HepG2 (cell line): Measurements from ENCODE around the gene SPRN. TPM values are rescaled to one million over a fixed set of nuclear protein-coding genes. Genes with fewer than 3 reads are reported as not detected.

Experiments
- ATAC-seq: fragments of 200-7000 bp; cut with Tn5 transposase; 3 replicates; pipeline ENCODE4 v1.9.1; 2020; ENCODE audit warnings: mild to moderate bottlenecking, moderate library complexity
- BruUV-seq: library from RNA; stranded (reverse); fragments of 400-500 nt; replicated peaks from 2 replicates; lab custom pipeline; 2021; lab: Mats Ljungman, UMichigan
- CTCF ChIA-PET: fragments of 300-600 bp; formaldehyde crosslinking; extraction: SDS; loops from one replicate; lab custom pipeline; 2021; ENCODE audit warnings: low total read pairs, inconsistent platforms, low intra/inter-chr PET ratio; lab: Yijun Ruan, JAX
- POLR2A ChIA-PET: fragments of 350-600 bp; sonication (Branson Sonifier 250); formaldehyde crosslinking; loops from one replicate; lab custom pipeline; 2020; ENCODE audit warnings: antibody characterized with exemption, inconsistent platforms; lab: Yijun Ruan, JAX
- DNase-seq: peaks from one replicate; pipeline ENCODE4 v3.0.0-alpha.2; 2015; ENCODE audit warnings: low spot score
- FAIRE-seq: peaks from 3 replicates; lab custom pipeline; 2011; peaks lifted over from hg19 to GRCh38; lab: Jason Lieb, UNC
- H2AFZ ChIP-seq: one replicate; pipeline ENCODE4 v1.6.1; 2011; ENCODE audit warnings: low read length, inconsistent platforms
- H3K27ac ChIP-seq: fragments of 300-600 bp; 3 replicates; pipeline ENCODE4 v1.8.0; 2011; ENCODE audit warnings: mixed run types, mild to moderate bottlenecking, mixed read lengths, low read length, inconsistent platforms; ENCODE audit not compliant: insufficient read depth; ENCODE audit errors: extremely low read length
- H3K27me3 ChIP-seq, 2 experiments: fragments of 200-600 bp in 1 of 2; 2 replicates in 1 of 2; 3 replicates in 1 of 2; pipeline versions ENCODE4 v1.6.0 to v1.8.0; 2011; ENCODE audit warnings: low read length in 2 of 2, mild to moderate bottlenecking in 2 of 2, moderate library complexity in 2 of 2, inconsistent platforms in 1 of 2; ENCODE audit not compliant: insufficient read depth in 2 of 2, control insufficient read depth in 1 of 2
- H3K36me3 ChIP-seq, 2 experiments: fragments of 200-600 bp in 1 of 2; replicated peaks in 1 of 2; 2 replicates in 1 of 2; 3 replicates in 1 of 2; pipeline versions ENCODE4 v1.5.1 to v1.8.0; 2011; ENCODE audit warnings: low read length in 2 of 2, inconsistent platforms in 1 of 2; ENCODE audit not compliant: insufficient read depth in 2 of 2, control insufficient read depth in 1 of 2
- H3K4me1 ChIP-seq: 2 replicates; pipeline ENCODE4 v1.5.1; 2012; ENCODE audit warnings: low read length, inconsistent platforms; ENCODE audit not compliant: insufficient read depth
- H3K4me2 ChIP-seq: 2 replicates; pipeline ENCODE4 v1.6.0; 2011; ENCODE audit warnings: low read depth, low read length, inconsistent platforms
- H3K4me3 ChIP-seq, 3 experiments: fragments of 200-600 bp in 1 of 3; sonication (generic), shearing (Covaris generic) in 1 of 3; replicated peaks in 1 of 3; 2 replicates each; pipeline ENCODE4 v1.5.1; 2011 to 2016; ENCODE audit warnings: low read length in 3 of 3, inconsistent platforms in 2 of 3, low read depth in 2 of 3, mild to moderate bottlenecking in 2 of 3, control low read depth in 1 of 3, mixed read lengths in 1 of 3; ENCODE audit not compliant: insufficient read depth in 1 of 3
- H3K79me2 ChIP-seq: one replicate; pipeline ENCODE4 v1.6.1; 2011; ENCODE audit warnings: low read length, inconsistent platforms; ENCODE audit not compliant: insufficient read depth
- H3K9ac ChIP-seq: 2 replicates; pipeline ENCODE4 v1.6.0; 2011; ENCODE audit warnings: mild to moderate bottlenecking, low read depth, low read length, inconsistent platforms; ENCODE audit not compliant: insufficient read depth
- H3K9me3 ChIP-seq: 2 replicates; pipeline ENCODE4 v1.5.1; 2012; ENCODE audit warnings: mild to moderate bottlenecking, low read length
- H4K20me1 ChIP-seq: 2 replicates; pipeline ENCODE4 v1.6.0; 2011; ENCODE audit warnings: inconsistent platforms, mild to moderate bottlenecking, low read length, moderate library complexity; ENCODE audit not compliant: insufficient read depth
- HNRNPL ChIP-seq: fragments of 200-400 bp; formaldehyde crosslinking; IDR thresholded peaks from 2 replicates; pipeline ENCODE4 v1.6.1; 2017; ENCODE audit warnings: mild to moderate bottlenecking, low read depth, low read length
- RBM39 ChIP-seq: fragments of 200-400 bp; formaldehyde crosslinking; IDR thresholded peaks from one replicate; pipeline ENCODE4 v1.6.1; 2018; ENCODE audit warnings: antibody characterized with exemption, mild to moderate bottlenecking, low read depth, low read length; ENCODE audit not compliant: poor library complexity, severe bottlenecking
- ZNF740 ChIP-seq: sonication (generic); formaldehyde crosslinking; IDR thresholded peaks from 2 replicates; pipeline ENCODE4 v1.4.0; 2020; ENCODE audit warnings: missing genetic modification reagents
- WGBS: methylation state at CpG from one replicate; pipeline ENCODE4 v1.1.6; 2017; ENCODE audit warnings: low lambda C conversion rate; 5-methylcytosine and 5-hydroxymethylcytosine counted together
- in situ Hi-C: cut with HindIII; loops from 2 replicates; pipeline ENCODE4 v1.10.0; 2017; ENCODE audit warnings: low pct_unique_long_range_greater_than_20kb; ENCODE audit not compliant: extremely low pct_ligation_motif_present
- intact Hi-C: fragments of 100-400 bp; cut with micrococcal nuclease; formaldehyde crosslinking; loops from one replicate; pipeline ENCODE4 v1.10.0; 2022; ENCODE audit not compliant: unreplicated experiment
- microRNA-seq: library from miRNA; unstranded; fragments of <30 nt; microRNA quantifications from one replicate; pipeline ENCODE4, GENCODE V29; 2020
- polyA plus RNA-seq, 8 experiments: library from polyadenylated mRNA; depleted of rRNA in 3 of 8; stranded (reverse) in 7 of 8; unstranded in 1 of 8; fragments of >200 nt; fragmentation: Illumina TruSeq in 4 of 8; extraction: Trizol in 4 of 8; gene quantifications; 2 replicates each; pipeline versions ENCODE4 v1.2.1 to v1.2.3, GENCODE V29; 2011 to 2016; ENCODE audit warnings: low read depth in 4 of 8, missing spikeins in 1 of 8, mixed read lengths in 1 of 8; ENCODE audit not compliant: insufficient read depth in 1 of 8
- small RNA-seq, 3 experiments: library from RNA; depleted of rRNA; stranded (forward); fragments of <200 nt; gene quantifications; one replicate each; pipeline ENCODE3, GENCODE V24; 2012; ENCODE audit warnings: low read depth in 2 of 3, low replicate concordance in 1 of 3; ENCODE audit not compliant: insufficient read length in 3 of 3, insufficient read depth in 2 of 3
- total RNA-seq, 5 experiments: library from RNA; depleted of rRNA; stranded (reverse); fragments of >200 nt; fragmentation: Illumina TruSeq; extraction: Trizol; gene quantifications; 2 replicates each; pipeline ENCODE4 v1.2.3, GENCODE V29; 2016; ENCODE audit warnings: low read depth in 1 of 5
- TF ChIP-seq, protein P1 (sequence below): sonication (generic); formaldehyde crosslinking; IDR thresholded peaks from 2 replicates; pipeline ENCODE4 v1.4.0; 2020; ENCODE audit warnings: mild to moderate bottlenecking, low read depth, missing genetic modification reagents
- TF ChIP-seq, protein P2 (sequence below): sonication (generic); formaldehyde crosslinking; IDR thresholded peaks from 2 replicates; pipeline ENCODE4; 2020; ENCODE audit warnings: missing genetic modification reagents, mild to moderate bottlenecking, borderline replicate concordance

Gene SPRN
- total and polyA plus RNA-seq, 2 of the 13 experiments (the other 11 are each of a cell fraction or from before 2014, with no cell fraction given) = not detected

DNA sequence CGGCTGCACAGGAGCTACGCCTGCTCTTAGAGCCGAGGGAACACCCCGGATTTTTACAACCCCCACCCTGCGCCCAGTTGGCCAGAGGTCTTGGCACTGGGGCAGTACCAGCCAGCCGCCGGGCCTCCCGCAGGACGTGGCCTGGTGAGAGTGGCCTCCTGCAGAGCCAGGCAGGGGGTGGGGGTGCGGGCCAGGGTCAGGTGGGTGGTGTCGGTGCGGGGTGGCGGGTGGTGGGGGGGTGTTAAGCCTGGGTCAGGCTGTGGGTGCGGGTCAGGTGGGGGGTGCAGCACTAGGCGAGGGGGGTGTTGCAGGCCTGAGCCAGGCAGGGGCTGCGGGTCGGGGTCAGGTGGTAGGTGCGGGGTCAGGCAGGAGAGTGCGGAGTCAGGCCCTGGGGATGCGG lies 51.9 kb downstream of the SPRN start:
- CTCF ChIA-PET = no interaction called here
- peaks cover 28% of the 10 kb centered on the region for H3K4me1 ChIP-seq
- no peaks in the 10 kb centered on the region for H4K20me1 ChIP-seq
- intact Hi-C loops (loop anchor here (2.0 to 10.0 kb wide), 2 partner anchors 14 to 48 kb away; partner anchors contain the start of gene FUOM), in situ Hi-C loops (no loop called here)
- TF ChIP-seq RBM39 = peak; percentile 6
- no peak for TF ChIP-seq ZNF740 (CRISPR knock-in tag)
- TF ChIP-seq, protein P1, sequence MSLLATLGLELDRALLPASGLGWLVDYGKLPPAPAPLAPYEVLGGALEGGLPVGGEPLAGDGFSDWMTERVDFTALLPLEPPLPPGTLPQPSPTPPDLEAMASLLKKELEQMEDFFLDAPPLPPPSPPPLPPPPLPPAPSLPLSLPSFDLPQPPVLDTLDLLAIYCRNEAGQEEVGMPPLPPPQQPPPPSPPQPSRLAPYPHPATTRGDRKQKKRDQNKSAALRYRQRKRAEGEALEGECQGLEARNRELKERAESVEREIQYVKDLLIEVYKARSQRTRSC (CRISPR knock-in tag) = no peak
- TF ChIP-seq HNRNPL = peak; percentile 85
- TF ChIP-seq, protein P2, sequence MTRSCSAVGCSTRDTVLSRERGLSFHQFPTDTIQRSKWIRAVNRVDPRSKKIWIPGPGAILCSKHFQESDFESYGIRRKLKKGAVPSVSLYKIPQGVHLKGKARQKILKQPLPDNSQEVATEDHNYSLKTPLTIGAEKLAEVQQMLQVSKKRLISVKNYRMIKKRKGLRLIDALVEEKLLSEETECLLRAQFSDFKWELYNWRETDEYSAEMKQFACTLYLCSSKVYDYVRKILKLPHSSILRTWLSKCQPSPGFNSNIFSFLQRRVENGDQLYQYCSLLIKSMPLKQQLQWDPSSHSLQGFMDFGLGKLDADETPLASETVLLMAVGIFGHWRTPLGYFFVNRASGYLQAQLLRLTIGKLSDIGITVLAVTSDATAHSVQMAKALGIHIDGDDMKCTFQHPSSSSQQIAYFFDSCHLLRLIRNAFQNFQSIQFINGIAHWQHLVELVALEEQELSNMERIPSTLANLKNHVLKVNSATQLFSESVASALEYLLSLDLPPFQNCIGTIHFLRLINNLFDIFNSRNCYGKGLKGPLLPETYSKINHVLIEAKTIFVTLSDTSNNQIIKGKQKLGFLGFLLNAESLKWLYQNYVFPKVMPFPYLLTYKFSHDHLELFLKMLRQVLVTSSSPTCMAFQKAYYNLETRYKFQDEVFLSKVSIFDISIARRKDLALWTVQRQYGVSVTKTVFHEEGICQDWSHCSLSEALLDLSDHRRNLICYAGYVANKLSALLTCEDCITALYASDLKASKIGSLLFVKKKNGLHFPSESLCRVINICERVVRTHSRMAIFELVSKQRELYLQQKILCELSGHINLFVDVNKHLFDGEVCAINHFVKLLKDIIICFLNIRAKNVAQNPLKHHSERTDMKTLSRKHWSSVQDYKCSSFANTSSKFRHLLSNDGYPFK (CRISPR knock-in tag) = no peak
- DNase-seq (no peak), ATAC-seq (peak; percentile 25), FAIRE-seq (no peak)
- whole genome bisulfite sequencing = 14% methylated on average over 13 of the region's 20 CpGs
- H3K27ac ChIP-seq = peak overlapping the region; percentile 21
- peaks cover 5% of the 10 kb centered on the region for H3K79me2 ChIP-seq
- no peaks in the 10 kb centered on the region for H3K9me3 ChIP-seq
- H3K27me3 ChIP-seq = peaks cover 0 to 3% of the 10 kb centered on the region in 2 experiments; a peak in 1 of 5 replicates
- POLR2A ChIA-PET = interaction anchor here (1.2 to 4.5 kb wide), 2 partner anchors 8 to 13 kb away, joined by 3 to 55 read pairs; partner anchors contain the start of gene FUOM
- peak overlapping the region; percentile 65 to 100 (median 75); a peak in 5 of 6 replicates for H3K4me3 ChIP-seq
- BruUV-seq = no TSS peak
- H3K4me2 ChIP-seq = peak overlapping the region; percentile 77
- peak overlapping the region; percentile 69 for H3K9ac ChIP-seq
- H2AFZ ChIP-seq = no peak overlapping the region
- peaks cover 16 to 32% of the 10 kb centered on the region in 2 experiments; a peak in 4 of 5 replicates for H3K36me3 ChIP-seq

Small RNAs within 50 kb of the gene (microRNA-seq; reads per million reads assigned to microRNA genes)
- 11.9 reads per million, percentile 48 among the genes with 10 or more reads in this experiment for gene MIR3944

Small RNAs within 50 kb of the gene (small RNA-seq; reads per million reads assigned to genes)
- 0 reads per million in 3 experiments for gene AL360181.4
- 0 reads per million in 3 experiments for gene MIR3944

Other genes starting within 250 kb of the SPRN start
- gene UTF1, start 194.4 kb downstream of the SPRN start, total RNA-seq (2016; rRNA removed; fragmentation: Illumina TruSeq; extraction: Trizol) = not detected in 2 replicates
- not detected in 2 replicates for gene UTF1, start 194.4 kb downstream of the SPRN start, polyA plus RNA-seq (2011; rRNA removed)
- not detected in 2 replicates for gene VENTX, start 186.8 kb downstream of the SPRN start, total RNA-seq (2016; rRNA removed; fragmentation: Illumina TruSeq; extraction: Trizol)
- gene VENTX, start 186.8 kb downstream of the SPRN start, polyA plus RNA-seq (2011; rRNA removed) = not detected in 2 replicates
- gene ADAM8, start 147.8 kb downstream of the SPRN start, total RNA-seq (2016; rRNA removed; fragmentation: Illumina TruSeq; extraction: Trizol) = 0.07 and 0.93 TPM in 2 replicates
- 0.24 and 0.65 TPM in 2 replicates for gene ADAM8, start 147.8 kb downstream of the SPRN start, polyA plus RNA-seq (2011; rRNA removed)
- gene TUBGCP2, start 115.8 kb downstream of the SPRN start, total RNA-seq (2016; rRNA removed; fragmentation: Illumina TruSeq; extraction: Trizol) = 34.5 and 44.1 TPM in 2 replicates
- 21.3 and 22.6 TPM in 2 replicates for gene TUBGCP2, start 115.8 kb downstream of the SPRN start, polyA plus RNA-seq (2011; rRNA removed)
- gene ZNF511, start 115.7 kb downstream of the SPRN start, total RNA-seq (2016; rRNA removed; fragmentation: Illumina TruSeq; extraction: Trizol) = 53.4 and 66.4 TPM in 2 replicates
- 35.6 and 37.0 TPM in 2 replicates for gene ZNF511, start 115.7 kb downstream of the SPRN start, polyA plus RNA-seq (2011; rRNA removed)
- not detected in 2 replicates for gene CALY, start 87.7 kb downstream of the SPRN start, total RNA-seq (2016; rRNA removed; fragmentation: Illumina TruSeq; extraction: Trizol)
- gene CALY, start 87.7 kb downstream of the SPRN start, polyA plus RNA-seq (2011; rRNA removed) = 0.08 and 0.21 TPM in 2 replicates
- 22.4 and 48.2 TPM in 2 replicates for gene PRAP1, start 77.3 kb downstream of the SPRN start, total RNA-seq (2016; rRNA removed; fragmentation: Illumina TruSeq; extraction: Trizol)
- gene PRAP1, start 77.3 kb downstream of the SPRN start, polyA plus RNA-seq (2011; rRNA removed) = 20.8 and 26.7 TPM in 2 replicates
- 60.4 and 64.2 TPM in 2 replicates for gene FUOM, start 66.6 kb downstream of the SPRN start, total RNA-seq (2016; rRNA removed; fragmentation: Illumina TruSeq; extraction: Trizol)
- gene FUOM, start 66.6 kb downstream of the SPRN start, polyA plus RNA-seq (2011; rRNA removed) = 27.5 and 29.3 TPM in 2 replicates
- gene ECHS1, start 51.3 kb downstream of the SPRN start, total RNA-seq (2016; rRNA removed; fragmentation: Illumina TruSeq; extraction: Trizol) = 195 and 233 TPM in 2 replicates
- 26.4 and 32.7 TPM in 2 replicates for gene ECHS1, start 51.3 kb downstream of the SPRN start, polyA plus RNA-seq (2011; rRNA removed)
- gene PAOX, start 45.4 kb downstream of the SPRN start, total RNA-seq (2016; rRNA removed; fragmentation: Illumina TruSeq; extraction: Trizol) = 0.49 and 0.52 TPM in 2 replicates
- gene PAOX, start 45.4 kb downstream of the SPRN start, polyA plus RNA-seq (2011; rRNA removed) = 0.77 and 1.1 TPM in 2 replicates
- 29.9 and 42.0 TPM in 2 replicates for gene MTG1, start 30.5 kb downstream of the SPRN start, total RNA-seq (2016; rRNA removed; fragmentation: Illumina TruSeq; extraction: Trizol)
- gene MTG1, start 30.5 kb downstream of the SPRN start, polyA plus RNA-seq (2011; rRNA removed) = 103 and 108 TPM in 2 replicates
- gene SCART1, start 29.3 kb upstream of the SPRN start, total RNA-seq (2016; rRNA removed; fragmentation: Illumina TruSeq; extraction: Trizol) = 0.32 and 0.46 TPM in 2 replicates
- gene SCART1, start 29.3 kb upstream of the SPRN start, polyA plus RNA-seq (2011; rRNA removed) = 1.1 and 1.4 TPM in 2 replicates
- 0.27 TPM in 1 of 2 replicates, not detected in the other for gene CYP2E1, start 102.7 kb upstream of the SPRN start, total RNA-seq (2016; rRNA removed; fragmentation: Illumina TruSeq; extraction: Trizol)
- 0.63 and 0.74 TPM in 2 replicates for gene CYP2E1, start 102.7 kb upstream of the SPRN start, polyA plus RNA-seq (2011; rRNA removed)
- gene SYCE1, start 141.0 kb upstream of the SPRN start, total RNA-seq (2016; rRNA removed; fragmentation: Illumina TruSeq; extraction: Trizol) = not detected in 2 replicates
- not detected in 2 replicates for gene SYCE1, start 141.0 kb upstream of the SPRN start, polyA plus RNA-seq (2011; rRNA removed)
- gene FRG2B, start 202.2 kb upstream of the SPRN start, total RNA-seq (2016; rRNA removed; fragmentation: Illumina TruSeq; extraction: Trizol) = not detected in 2 replicates
- gene FRG2B, start 202.2 kb upstream of the SPRN start, polyA plus RNA-seq (2011; rRNA removed) = not detected in 2 replicates